ENCODE results near the gene SH2D7.

DNA sequence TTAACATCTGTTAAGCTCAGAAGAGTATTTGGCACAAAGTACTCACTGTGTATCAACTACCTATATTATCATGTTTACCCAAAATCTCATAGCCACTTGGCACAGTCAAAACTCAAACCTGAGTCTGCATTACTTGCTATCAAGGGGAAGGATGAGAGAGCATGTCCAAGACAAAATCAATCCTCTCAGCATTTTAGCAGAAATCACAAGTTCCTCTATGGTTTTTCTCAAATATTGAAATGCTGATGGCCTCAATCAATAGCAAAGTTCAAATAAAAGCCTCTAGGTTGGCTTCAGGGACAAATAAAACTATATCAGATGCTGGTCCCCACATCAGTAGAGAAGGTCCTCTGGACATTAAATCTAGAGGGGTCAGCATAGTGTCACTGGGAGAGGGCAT lies 29.1 kb upstream of the SH2D7 start:
- TF ChIP-seq RCOR1 (IDR thresholded peaks at IDR 0.05; ENCODE audit: low read length) (no peak), REST (IDR thresholded peaks at IDR 0.05; ENCODE audit: low read depth, low read length) (no peak)

Data from SK-N-SH (cell line).